DND-41 (cell line): ENCODE results near the gene RIPK4.

Source experiments
- EZH2 ChIP-seq: IDR thresholded peaks from 3 replicates; pipeline ENCODE4 v1.6.1; 2012; ENCODE audit warnings: borderline replicate concordance, low read depth, mild to moderate bottlenecking, moderate library complexity, low read length, inconsistent platforms; ENCODE audit not compliant: severe bottlenecking
- TF ChIP-seq, protein P1 (sequence below): IDR thresholded peaks from 2 replicates; pipeline ENCODE4 v1.5.1; 2012; ENCODE audit warnings: borderline replicate concordance, low read length, moderate library complexity, mild to moderate bottlenecking; ENCODE audit not compliant: poor library complexity, severe bottlenecking; ENCODE audit errors: extremely low read depth

DNA sequence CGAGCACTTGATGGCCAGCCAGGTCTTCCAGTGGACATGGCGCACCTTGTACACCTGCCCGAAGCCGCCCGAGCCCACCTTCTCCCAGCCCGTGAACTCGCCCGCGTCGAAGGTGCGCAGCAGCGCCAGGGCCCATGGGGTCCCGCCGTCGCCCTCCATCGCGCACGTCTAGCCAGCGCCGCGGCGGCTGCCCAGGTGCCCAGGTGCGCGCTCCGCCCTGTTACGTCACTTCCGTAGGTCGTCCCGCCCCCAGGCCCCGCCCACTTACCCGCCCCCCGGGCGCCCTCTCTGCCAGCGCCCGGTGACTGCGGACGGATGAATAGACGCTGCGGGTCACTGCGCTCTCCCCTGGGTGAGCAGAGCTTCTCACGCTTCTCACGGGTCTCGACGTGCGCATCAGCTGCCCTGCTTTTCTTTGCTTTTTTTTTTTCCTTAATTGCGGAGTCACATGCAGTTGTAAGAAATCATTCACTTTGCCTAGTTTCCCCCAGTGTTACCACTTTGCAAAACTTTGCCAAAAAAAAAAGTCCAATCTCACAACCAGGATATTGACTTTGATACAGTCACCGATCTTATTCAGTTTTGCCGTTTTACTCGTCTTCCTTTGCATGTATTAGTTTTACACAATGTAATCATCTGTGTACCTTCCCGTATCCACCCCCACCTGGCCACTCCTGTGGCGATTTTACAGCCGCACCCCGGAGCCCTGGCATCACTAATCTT, at the start of gene RIPK4:
- TF ChIP-seq, protein P1, sequence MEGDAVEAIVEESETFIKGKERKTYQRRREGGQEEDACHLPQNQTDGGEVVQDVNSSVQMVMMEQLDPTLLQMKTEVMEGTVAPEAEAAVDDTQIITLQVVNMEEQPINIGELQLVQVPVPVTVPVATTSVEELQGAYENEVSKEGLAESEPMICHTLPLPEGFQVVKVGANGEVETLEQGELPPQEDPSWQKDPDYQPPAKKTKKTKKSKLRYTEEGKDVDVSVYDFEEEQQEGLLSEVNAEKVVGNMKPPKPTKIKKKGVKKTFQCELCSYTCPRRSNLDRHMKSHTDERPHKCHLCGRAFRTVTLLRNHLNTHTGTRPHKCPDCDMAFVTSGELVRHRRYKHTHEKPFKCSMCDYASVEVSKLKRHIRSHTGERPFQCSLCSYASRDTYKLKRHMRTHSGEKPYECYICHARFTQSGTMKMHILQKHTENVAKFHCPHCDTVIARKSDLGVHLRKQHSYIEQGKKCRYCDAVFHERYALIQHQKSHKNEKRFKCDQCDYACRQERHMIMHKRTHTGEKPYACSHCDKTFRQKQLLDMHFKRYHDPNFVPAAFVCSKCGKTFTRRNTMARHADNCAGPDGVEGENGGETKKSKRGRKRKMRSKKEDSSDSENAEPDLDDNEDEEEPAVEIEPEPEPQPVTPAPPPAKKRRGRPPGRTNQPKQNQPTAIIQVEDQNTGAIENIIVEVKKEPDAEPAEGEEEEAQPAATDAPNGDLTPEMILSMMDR = no peak
- no peak for TF ChIP-seq EZH2
